ENCODE data around the gene SEC23IP. TPM values are rescaled to one million over a fixed set of nuclear protein-coding genes. Genes with fewer than 3 reads are reported as not detected.
A peak's percentile ranks its signal among the peaks of the same experiment; 100 is the strongest.
"Not testable (repeated sequence)": the region's sequence is repeated elsewhere in the genome, so short reads cannot be mapped to it uniquely, and the experiment has no call there.

The SEC23IP gene
- total and polyA plus RNA-seq, 8 donors: 4.1 to 82.1 (median 14.8) TPM

- H3K27me3 ChIP-seq; H3K9me3 ChIP-seq; intact Hi-C loops (cut with DNase I; ENCODE audit: low total_unique reads); H3K36me3 ChIP-seq; DNase-seq: not testable (repeated sequence)
- 50 to 61% (median 54%) methylated on average over 14 of the region's 14 CpGs for WGBS, 5 donors
- Histone ChIP-seq H3K4me1 (peaks cover 29 to 53% (median 45%) of the 10 kb centered on the region in 4 donors), H3K27ac (peak overlapping the region in 4 of 5 donors; percentile 92 to 94 (median 94)), H3K4me3 (peak overlapping the region; percentile 74 to 92 (median 78))
These were observed 712 bp upstream of the SEC23IP start for GRCh38 chr10:119891849-119892187.

- H3K4me1 ChIP-seq: peaks cover 34 to 66% (median 56%) of the 10 kb centered on the region in 4 donors
- H3K27me3 ChIP-seq: no peaks in the 10 kb centered on the region
- intact Hi-C loops (cut with DNase I; ENCODE audit: low total_unique reads): no loop called here
- TF ChIP-seq EP300 (IDR thresholded peaks at IDR 0.05): no peak
- TF ChIP-seq POLR2AphosphoS5 (IDR thresholded peaks at IDR 0.05): no peak
- TF ChIP-seq POLR2A (IDR thresholded peaks at IDR 0.05): no peak
- no peak for TF ChIP-seq CTCF (IDR thresholded peaks at IDR 0.05)
- peak in 1 of 2 donors; percentile 26 for DNase-seq
- no peaks in the 10 kb centered on the region for H3K9me3 ChIP-seq
- H3K27ac ChIP-seq: peak overlapping the region; percentile 76 to 94 (median 93)
- peak overlapping the region; percentile 74 to 92 (median 78) for H3K4me3 ChIP-seq
- WGBS, 5 donors: 1 to 5% (median 4%) methylated on average over 8 to 9 of the region's 9 CpGs
- H3K36me3 ChIP-seq: peaks cover 0 to 7% (median 0%) of the 10 kb centered on the region in 4 donors
These were observed 544 bp downstream of the SEC23IP start for GRCh38 chr10:119893074-119893473.

GRCh38 chr10:119893845-119894427 lies 1.4 kb downstream of the SEC23IP start:
- TF ChIP-seq POLR2AphosphoS5 (IDR thresholded peaks at IDR 0.05) (no peak), EP300 (IDR thresholded peaks at IDR 0.05) (no peak), POLR2A (IDR thresholded peaks at IDR 0.05) (no peak), CTCF (IDR thresholded peaks at IDR 0.05) (no peak)
- WGBS, 5 donors: 61 to 81% (median 73%) methylated on average over 3 of the region's 3 CpGs
- no peaks in the 10 kb centered on the region for H3K27me3 ChIP-seq
- peak overlapping the region; percentile 74 to 92 (median 78) for H3K4me3 ChIP-seq
- H3K4me1 ChIP-seq: peaks cover 34 to 71% (median 64%) of the 10 kb centered on the region in 4 donors
- peaks cover 4 to 15% (median 7%) of the 10 kb centered on the region in 4 donors for H3K36me3 ChIP-seq
- H3K27ac ChIP-seq: peak overlapping the region in 4 of 5 donors; percentile 32 to 94 (median 93)
- no peaks in the 10 kb centered on the region for H3K9me3 ChIP-seq
- intact Hi-C loops (cut with DNase I; ENCODE audit: low total_unique reads): no loop called here
- DNase-seq: no peak

- H3K4me1 ChIP-seq: peaks cover 43 to 83% (median 74%) of the 10 kb centered on the region in 4 donors
- H3K4me3 ChIP-seq: peak overlapping the region in 1 of 4 donors; percentile 7
- TF ChIP-seq POLR2A (IDR thresholded peaks at IDR 0.05): no peak
- TF ChIP-seq POLR2AphosphoS5 (IDR thresholded peaks at IDR 0.05): peak; percentile 55 to 90 (median 69)
- H3K27me3 ChIP-seq: no peaks in the 10 kb centered on the region
- intact Hi-C loops (cut with DNase I; ENCODE audit: low total_unique reads): no loop called here
- 11 to 16% (median 15%) methylated on average over 4 of the region's 4 CpGs for WGBS, 5 donors
- peak overlapping the region; percentile 82 to 94 (median 92) for H3K27ac ChIP-seq
- peak; percentile 51 to 74 for DNase-seq
- H3K9me3 ChIP-seq: no peaks in the 10 kb centered on the region
- peaks cover 4 to 25% (median 16%) of the 10 kb centered on the region in 4 donors for H3K36me3 ChIP-seq
These were observed 3.6 kb downstream of the SEC23IP start for GRCh38 chr10:119896061-119896655.

- Histone ChIP-seq H3K4me1 (peaks cover 38 to 86% (median 68%) of the 10 kb centered on the region in 4 donors), H3K27ac (peak overlapping the region; percentile 69 to 94 (median 92)), H3K36me3 (peaks cover 4 to 31% (median 16%) of the 10 kb centered on the region in 4 donors), H3K27me3 (no peaks in the 10 kb centered on the region), H3K4me3 (peak overlapping the region in 1 of 4 donors; percentile 0), H3K9me3 (no peaks in the 10 kb centered on the region)
- 25 to 40% (median 32%) methylated on average over 9 of the region's 9 CpGs for WGBS, 5 donors
- intact Hi-C loops (cut with DNase I; ENCODE audit: low total_unique reads): no loop called here
- DNase-seq: peak; percentile 87
- TF ChIP-seq POLR2A (IDR thresholded peaks at IDR 0.05) (no peak), POLR2AphosphoS5 (IDR thresholded peaks at IDR 0.05) (peak; percentile 11 to 32 (median 24))
These were observed 4.6 kb downstream of the SEC23IP start for GRCh38 chr10:119896937-119897770.

Measured in stomach (tissue), 9 donors.